HG03095 (cell line): ENCODE data around the gene SLC1A4.

ENCODE experiments used
- ATAC-seq: cut with Tn5 transposase; IDR thresholded peaks from one replicate; pipeline ENCODE4 v1.9.1; 2021; ENCODE audit warnings: moderate library complexity; ENCODE audit not compliant: unreplicated experiment

Gene SLC1A4

GRCh38 chr2:65049010-65049639, 59.9 kb downstream of the SLC1A4 start:
- ATAC-seq = no peak

GRCh38 chr2:65050931-65051330, 61.7 kb downstream of the SLC1A4 start:
- no peak for ATAC-seq

- peak; percentile 46 for ATAC-seq
These were observed 64.0 kb downstream of the SLC1A4 start for GRCh38 chr2:65053199-65053598.

GRCh38 chr2:65054749-65055421, 65.7 kb downstream of the SLC1A4 start:
- ATAC-seq = no peak

- peak; percentile 30 for ATAC-seq
These were observed 66.4 kb downstream of the SLC1A4 start for GRCh38 chr2:65055422-65056214.

GRCh38 chr2:65056215-65057053, 67.2 kb downstream of the SLC1A4 start, which contains the start of gene CEP68:
Gene CEP68 (plus strand): TSS chr2:65056416. CDS start chr2:65069445, 13,029 bp downstream.
- ATAC-seq = peak; percentile 85

- no peak for ATAC-seq
These were observed 67.8 kb downstream of the SLC1A4 start for GRCh38 chr2:65057054-65057375.

- no peak for ATAC-seq
These were observed 68.3 kb downstream of the SLC1A4 start for GRCh38 chr2:65057391-65058052.

GRCh38 chr2:65059071-65059470, 69.9 kb downstream of the SLC1A4 start:
- no peak for ATAC-seq

- no peak for ATAC-seq
These were observed 72.1 kb downstream of the SLC1A4 start for GRCh38 chr2:65061146-65061909.

- ATAC-seq = no peak
These were observed 72.7 kb downstream of the SLC1A4 start for GRCh38 chr2:65061910-65062339.

GRCh38 chr2:65062843-65063825, 73.9 kb downstream of the SLC1A4 start:
- ATAC-seq = no peak

GRCh38 chr2:65064728-65065552, 75.7 kb downstream of the SLC1A4 start:
- peak; percentile 72 for ATAC-seq

- ATAC-seq = no peak
These were observed 78.8 kb downstream of the SLC1A4 start for GRCh38 chr2:65067806-65068553.

GRCh38 chr2:65069439-65069824, 80.2 kb downstream of the SLC1A4 start:
- no peak for ATAC-seq

GRCh38 chr2:65070172-65070830, 81.1 kb downstream of the SLC1A4 start:
- no peak for ATAC-seq
